GM10847 (cell line): ENCODE measurements around the gene RABEPK.
A peak's percentile ranks its signal among the peaks of the same experiment; 100 is the strongest.

ENCODE experiments used
- POLR2A ChIP-seq: IDR thresholded peaks from 2 replicates; pipeline ENCODE4 v1.6.1; 2011; ENCODE audit not compliant: insufficient read length; ENCODE audit errors: extremely low read depth

The RABEPK gene

GRCh38 chr9:125189361-125190289 lies 10.7 kb upstream of the RABEPK start, which contains the start of gene PPP6C:
Gene PPP6C, minus strand, starts transcription at chr9:125189803. Its CDS starts 85 bp downstream, at chr9:125189718.
- TF ChIP-seq POLR2A, result peak; percentile 70

GRCh38 chr9:125190361-125190801 lies 10.0 kb upstream of the RABEPK start:
- no peak for TF ChIP-seq POLR2A

- no peak for TF ChIP-seq POLR2A
Observed at GRCh38 chr9:125202846-125203618, 2.7 kb downstream of the RABEPK start.

GRCh38 chr9:125204477-125204876 lies 4.1 kb downstream of the RABEPK start:
- TF ChIP-seq POLR2A, result no peak

GRCh38 chr9:125214186-125214585 lies 13.8 kb downstream of the RABEPK start:
- no peak for TF ChIP-seq POLR2A

- TF ChIP-seq POLR2A, result no peak
Observed at GRCh38 chr9:125218621-125219020, 18.3 kb downstream of the RABEPK start.

- no peak for TF ChIP-seq POLR2A
Observed at GRCh38 chr9:125227761-125228160, 27.4 kb downstream of the RABEPK start.

- no peak for TF ChIP-seq POLR2A
Observed at GRCh38 chr9:125233678-125234077, 33.3 kb downstream of the RABEPK start.

- TF ChIP-seq POLR2A, result no peak
Observed at GRCh38 chr9:125235804-125236519, 35.6 kb downstream of the RABEPK start.

GRCh38 chr9:125238127-125238914 lies 38.0 kb downstream of the RABEPK start:
- no peak for TF ChIP-seq POLR2A

- no peak for TF ChIP-seq POLR2A
Observed at GRCh38 chr9:125238915-125239446, 38.6 kb downstream of the RABEPK start.

- TF ChIP-seq POLR2A, result no peak
Observed at GRCh38 chr9:125239631-125240597, 39.6 kb downstream of the RABEPK start.

GRCh38 chr9:125240649-125240999 lies 40.3 kb downstream of the RABEPK start:
- no peak for TF ChIP-seq POLR2A
